ENCODE data around the gene SIGLEC9. TPM values are rescaled to one million over a fixed set of nuclear protein-coding genes. Genes with fewer than 3 reads are reported as not detected.

The SIGLEC9 gene
- total RNA-seq (2022; extraction: Qiagen RNA extraction), result 0.06 TPM in 2 of 5 replicates, not detected in the others

GRCh38 chr19:51124729-51125128 is at the start of gene SIGLEC9:
SIGLEC9 (plus strand) TSS chr19:51124906; CDS start chr19:51124975, 69 bp downstream.

GRCh38 chr19:51082611-51083010 is 42.1 kb upstream of the SIGLEC9 start, which contains the start of gene KLK14:
KLK14 (minus strand) TSS chr19:51082887; CDS start chr19:51082614, 273 bp downstream.

GRCh38 chr19:51108066-51108804 is 16.5 kb upstream of the SIGLEC9 start, which contains the start of gene CTU1:
CTU1 (minus strand) TSS chr19:51108409; CDS start chr19:51104569, 3,840 bp downstream.

GRCh38 chr19:51142119-51142518 is 17.4 kb downstream of the SIGLEC9 start, which contains the start of gene SIGLEC7:
SIGLEC7 (plus strand) TSS chr19:51142301; CDS start chr19:51142370, 69 bp downstream.

Other genes starting within 250 kb of the SIGLEC9 start
- 0.14 to 0.17 TPM (median 0.16 TPM) in 3 of 5 replicates, not detected in the others for gene KLK4, start 213.5 kb upstream of the SIGLEC9 start, total RNA-seq (2022; extraction: Qiagen RNA extraction)
- 0.09 TPM in 1 of 5 replicates, not detected in the others for gene KLK5, start 171.9 kb upstream of the SIGLEC9 start, total RNA-seq (2022; extraction: Qiagen RNA extraction)
- gene KLK6, start 155.3 kb upstream of the SIGLEC9 start, total RNA-seq (2022; extraction: Qiagen RNA extraction), result 0.15 to 0.54 TPM (median 0.22 TPM) in 5 replicates
- gene KLK7, start 141.0 kb upstream of the SIGLEC9 start, total RNA-seq (2022; extraction: Qiagen RNA extraction), result 0.09 to 0.17 TPM in 2 of 5 replicates, not detected in the others
- gene KLK8, start 123.3 kb upstream of the SIGLEC9 start, total RNA-seq (2022; extraction: Qiagen RNA extraction), result not detected in 5 replicates
- 0.17 to 0.65 TPM (median 0.30 TPM) in 5 replicates for gene KLK10, start 105.2 kb upstream of the SIGLEC9 start, total RNA-seq (2022; extraction: Qiagen RNA extraction)
- not detected in 5 replicates for gene KLK11, start 98.3 kb upstream of the SIGLEC9 start, total RNA-seq (2022; extraction: Qiagen RNA extraction)
- not detected in 5 replicates for gene KLK12, start 89.9 kb upstream of the SIGLEC9 start, total RNA-seq (2022; extraction: Qiagen RNA extraction)
- 0.06 to 0.20 TPM (median 0.15 TPM) in 5 replicates for gene KLK13, start 59.8 kb upstream of the SIGLEC9 start, total RNA-seq (2022; extraction: Qiagen RNA extraction)
- gene KLK14, start 42.0 kb upstream of the SIGLEC9 start, total RNA-seq (2022; extraction: Qiagen RNA extraction), result 0.17 to 0.61 TPM (median 0.33 TPM) in 5 replicates
- 4.6 to 17.1 TPM (median 13.6 TPM) in 5 replicates for gene CTU1, start 16.5 kb upstream of the SIGLEC9 start, total RNA-seq (2022; extraction: Qiagen RNA extraction)
- gene SIGLEC7, start 17.4 kb downstream of the SIGLEC9 start, total RNA-seq (2022; extraction: Qiagen RNA extraction), result not detected in 5 replicates
- 0.08 to 0.10 TPM (median 0.09 TPM) in 4 of 5 replicates, not detected in the other for gene CD33, start 100.2 kb downstream of the SIGLEC9 start, total RNA-seq (2022; extraction: Qiagen RNA extraction)
- not detected in 5 replicates for gene SIGLECL1, start 126.2 kb downstream of the SIGLEC9 start, total RNA-seq (2022; extraction: Qiagen RNA extraction)
- gene IGLON5, start 186.7 kb downstream of the SIGLEC9 start, total RNA-seq (2022; extraction: Qiagen RNA extraction), result 0.05 to 0.12 TPM (median 0.08 TPM) in 5 replicates
- gene VSIG10L, start 217.2 kb downstream of the SIGLEC9 start, total RNA-seq (2022; extraction: Qiagen RNA extraction), result 10.3 to 16.2 TPM (median 14.5 TPM) in 5 replicates
- gene ETFB, start 241.5 kb downstream of the SIGLEC9 start, total RNA-seq (2022; extraction: Qiagen RNA extraction), result 249 to 269 TPM (median 260 TPM) in 5 replicates
- 3.3 to 16.0 TPM (median 13.1 TPM) in 5 replicates for gene CLDND2, start 244.1 kb downstream of the SIGLEC9 start, total RNA-seq (2022; extraction: Qiagen RNA extraction)
- not detected in 5 replicates for gene NKG7, start 247.7 kb downstream of the SIGLEC9 start, total RNA-seq (2022; extraction: Qiagen RNA extraction)

All from A549 treated with AZD2906 at 1 μM for 4 hours (cell line).